Measurements from ENCODE around the gene UROS.

DNA sequence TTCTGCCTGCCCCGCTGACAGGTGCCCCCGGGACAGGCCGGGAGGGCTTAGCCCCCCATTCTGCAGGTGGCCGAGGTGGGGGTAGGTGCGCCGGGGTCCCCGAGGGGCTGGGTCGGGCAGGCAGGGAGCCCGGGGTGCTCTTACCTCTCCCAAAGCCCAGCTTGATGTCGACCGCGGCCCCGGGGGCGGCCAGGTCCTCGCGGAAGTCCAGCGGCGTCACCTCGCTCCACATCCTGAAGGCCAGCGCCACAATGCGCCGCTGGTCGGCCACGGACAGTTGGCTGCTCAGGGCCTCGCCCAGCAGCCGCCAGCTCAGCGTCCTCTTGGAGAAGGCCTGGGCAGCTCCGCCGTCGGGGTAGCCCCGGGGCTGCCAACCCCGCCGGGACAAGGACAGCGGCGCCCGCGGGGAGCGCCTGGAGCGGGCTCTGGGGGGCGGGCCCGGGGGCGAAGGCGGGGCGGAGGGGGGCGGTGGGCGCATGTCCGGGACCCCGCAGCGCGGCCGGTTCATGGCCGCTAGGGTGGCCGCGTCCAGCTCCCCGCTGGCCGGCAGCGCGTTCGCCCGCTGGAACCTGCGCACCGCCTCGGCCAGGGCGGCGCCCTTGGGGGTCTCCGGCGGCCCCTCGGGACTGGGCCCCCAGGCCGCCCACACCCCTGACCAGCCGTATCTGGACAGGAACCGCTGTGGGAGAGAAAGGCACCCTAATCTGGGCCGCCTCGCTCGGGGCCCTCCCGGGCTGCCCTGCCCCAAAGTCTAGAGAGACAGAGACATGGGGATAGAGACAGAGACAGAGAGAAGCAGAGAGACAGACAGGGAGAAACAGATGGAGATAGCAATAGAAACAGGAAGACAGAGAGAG is 49.1 kb downstream of the UROS start:
- TF ChIP-seq, protein P1, sequence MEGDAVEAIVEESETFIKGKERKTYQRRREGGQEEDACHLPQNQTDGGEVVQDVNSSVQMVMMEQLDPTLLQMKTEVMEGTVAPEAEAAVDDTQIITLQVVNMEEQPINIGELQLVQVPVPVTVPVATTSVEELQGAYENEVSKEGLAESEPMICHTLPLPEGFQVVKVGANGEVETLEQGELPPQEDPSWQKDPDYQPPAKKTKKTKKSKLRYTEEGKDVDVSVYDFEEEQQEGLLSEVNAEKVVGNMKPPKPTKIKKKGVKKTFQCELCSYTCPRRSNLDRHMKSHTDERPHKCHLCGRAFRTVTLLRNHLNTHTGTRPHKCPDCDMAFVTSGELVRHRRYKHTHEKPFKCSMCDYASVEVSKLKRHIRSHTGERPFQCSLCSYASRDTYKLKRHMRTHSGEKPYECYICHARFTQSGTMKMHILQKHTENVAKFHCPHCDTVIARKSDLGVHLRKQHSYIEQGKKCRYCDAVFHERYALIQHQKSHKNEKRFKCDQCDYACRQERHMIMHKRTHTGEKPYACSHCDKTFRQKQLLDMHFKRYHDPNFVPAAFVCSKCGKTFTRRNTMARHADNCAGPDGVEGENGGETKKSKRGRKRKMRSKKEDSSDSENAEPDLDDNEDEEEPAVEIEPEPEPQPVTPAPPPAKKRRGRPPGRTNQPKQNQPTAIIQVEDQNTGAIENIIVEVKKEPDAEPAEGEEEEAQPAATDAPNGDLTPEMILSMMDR (IDR thresholded peaks at IDR 0.05; ENCODE audit: low read depth, low read length), result no peak
- TF ChIP-seq EZH2phosphoT487 (IDR thresholded peaks at IDR 0.05; ENCODE audit: low read depth), result no peak

Measured in OCI-LY3 (cell line).